ENCODE results near the gene GABRA4.

The GABRA4 gene

GRCh38 chr4:46993075-46994006, at the start of gene GABRA4:
TSS of gene GABRA4 (minus strand) at chr4:46993581. CDS start at chr4:46993424, 157 bp downstream.
- DNase-seq: no peak

- no peak for DNase-seq
These were observed 47.4 kb upstream of the GABRA4 start for GRCh38 chr4:47040828-47041227.

- DNase-seq: no peak
These were observed 44.9 kb upstream of the GABRA4 start for GRCh38 chr4:47038263-47038662.

- no peak for DNase-seq
These were observed 39.2 kb upstream of the GABRA4 start for GRCh38 chr4:47032405-47033106.

- no peak for DNase-seq
These were observed 38.5 kb upstream of the GABRA4 start for GRCh38 chr4:47031751-47032404.

- DNase-seq: no peak
These were observed 37.8 kb upstream of the GABRA4 start, which contains the start of gene GABRB1 for GRCh38 chr4:47031011-47031678. TSS of gene GABRB1 (plus strand) at chr4:47031567.

GRCh38 chr4:47017494-47017893, 24.1 kb upstream of the GABRA4 start:
- DNase-seq: no peak

GRCh38 chr4:47017081-47017480, 23.7 kb upstream of the GABRA4 start:
- no peak for DNase-seq

- no peak for DNase-seq
These were observed 20.0 kb upstream of the GABRA4 start for GRCh38 chr4:47013373-47013772.

- no peak for DNase-seq
These were observed 19.3 kb upstream of the GABRA4 start for GRCh38 chr4:47012676-47013075.

- DNase-seq: no peak
These were observed 17.6 kb upstream of the GABRA4 start for GRCh38 chr4:47010912-47011446.

GRCh38 chr4:47010347-47010911, 17.0 kb upstream of the GABRA4 start:
- DNase-seq: no peak

GRCh38 chr4:47002580-47002979, 9.2 kb upstream of the GABRA4 start:
- DNase-seq: no peak

- DNase-seq: no peak
These were observed 7.0 kb upstream of the GABRA4 start for GRCh38 chr4:47000406-47000805.

GRCh38 chr4:46999566-46999965, 6.2 kb upstream of the GABRA4 start:
- DNase-seq: no peak

GRCh38 chr4:46994007-46994405, 625 bp upstream of the GABRA4 start:
- DNase-seq: no peak

GRCh38 chr4:46992338-46992737, 1.0 kb downstream of the GABRA4 start:
- no peak for DNase-seq

- no peak for DNase-seq
These were observed 6.3 kb downstream of the GABRA4 start for GRCh38 chr4:46986922-46987638.

- DNase-seq: no peak
These were observed 8.6 kb downstream of the GABRA4 start for GRCh38 chr4:46984781-46985180.

- no peak for DNase-seq
These were observed 12.5 kb downstream of the GABRA4 start for GRCh38 chr4:46980851-46981250.

GRCh38 chr4:46979726-46980125, 13.7 kb downstream of the GABRA4 start:
- no peak for DNase-seq

GRCh38 chr4:46979283-46979682, 14.1 kb downstream of the GABRA4 start:
- no peak for DNase-seq
